OCI-M1 (cell line): Measurements from ENCODE around the gene SLC4A1.

ENCODE experiments used
- DNase-seq: peaks from one replicate; lab custom pipeline; 2025; lab: John Stamatoyannopoulos, UW

Gene SLC4A1

DNA sequence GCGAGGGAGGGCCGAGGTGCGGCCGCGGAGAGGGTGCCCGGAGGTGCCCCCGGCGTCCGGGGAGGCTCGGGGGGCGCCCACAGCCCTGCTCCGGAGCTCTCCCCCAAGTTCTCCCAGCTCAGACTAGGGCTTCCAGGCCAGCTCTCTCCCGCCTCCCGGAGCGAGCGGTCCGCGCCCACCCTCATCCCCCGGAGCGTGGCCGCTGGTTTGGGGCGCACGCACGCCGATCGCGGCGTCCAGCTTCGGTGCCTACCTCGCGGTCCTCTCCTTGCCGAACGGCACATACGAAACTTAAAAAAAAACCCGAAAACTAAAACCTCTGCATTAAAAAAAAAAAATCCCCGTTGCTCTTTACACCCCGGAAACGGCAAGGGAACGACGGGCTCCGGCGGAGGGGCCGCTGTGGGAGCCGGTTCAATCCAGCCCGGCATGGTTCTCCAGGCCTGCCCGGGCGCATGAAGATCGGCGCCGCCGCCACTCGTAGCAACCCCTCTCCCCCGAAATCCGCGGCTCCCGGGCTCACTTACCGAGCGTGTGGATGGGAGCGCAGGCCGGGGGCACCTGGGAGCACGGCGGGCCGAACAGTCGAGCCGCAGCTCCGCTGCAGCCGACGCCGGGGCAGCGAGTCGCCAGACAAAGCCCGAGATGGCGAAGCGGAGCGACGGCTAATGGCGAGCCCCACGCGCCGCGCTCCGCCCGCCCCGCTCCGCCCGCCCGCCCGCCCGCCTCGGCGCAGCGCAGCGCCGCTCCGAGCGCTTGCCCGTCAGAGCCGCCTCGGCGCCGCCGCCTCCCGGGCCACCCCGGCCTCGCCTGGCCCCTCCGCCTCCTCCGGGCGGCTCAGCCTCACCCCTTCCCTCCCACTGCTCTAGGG lies 47.5 kb downstream of the SLC4A1 start:
- DNase-seq: peak; percentile 74

GRCh38 chr17:44219616-44220212 lies 48.2 kb downstream of the SLC4A1 start, which contains the start of gene UBTF:
TSS of gene UBTF (minus strand) at chr17:44219675. CDS start at chr17:44218229, 1,446 bp downstream.
- DNase-seq: peak; percentile 77

DNA sequence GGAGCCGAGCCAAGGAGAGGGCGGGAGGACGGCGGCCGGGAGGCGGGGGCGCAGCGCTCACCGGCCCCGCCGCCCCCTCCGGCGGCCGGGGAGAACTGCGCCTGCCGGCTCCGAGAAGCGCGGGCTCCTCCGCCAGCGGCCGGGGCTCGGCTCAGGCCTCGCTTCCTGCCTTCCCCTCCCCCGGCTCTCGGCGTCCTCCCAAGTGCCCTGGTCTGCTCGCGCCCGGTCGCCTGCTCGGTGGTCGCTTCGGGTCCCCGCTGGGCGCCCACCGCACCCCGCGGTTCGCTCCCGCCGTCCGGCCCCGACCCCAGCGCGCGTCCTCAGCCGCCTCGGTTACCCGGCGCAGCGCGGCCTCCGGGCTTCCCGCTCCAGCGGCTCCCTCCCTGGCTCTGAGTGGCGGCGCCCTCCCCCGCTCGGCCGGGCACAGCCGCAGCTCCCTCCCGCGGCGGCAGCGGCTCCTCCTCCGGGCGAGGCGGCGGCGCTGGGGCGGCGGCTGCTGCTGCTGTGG lies 48.8 kb downstream of the SLC4A1 start:
- peak; percentile 82 for DNase-seq

- peak; percentile 93 for DNase-seq
Measured at GRCh38 chr17:44218344-44219107, 49.4 kb downstream of the SLC4A1 start.

DNA sequence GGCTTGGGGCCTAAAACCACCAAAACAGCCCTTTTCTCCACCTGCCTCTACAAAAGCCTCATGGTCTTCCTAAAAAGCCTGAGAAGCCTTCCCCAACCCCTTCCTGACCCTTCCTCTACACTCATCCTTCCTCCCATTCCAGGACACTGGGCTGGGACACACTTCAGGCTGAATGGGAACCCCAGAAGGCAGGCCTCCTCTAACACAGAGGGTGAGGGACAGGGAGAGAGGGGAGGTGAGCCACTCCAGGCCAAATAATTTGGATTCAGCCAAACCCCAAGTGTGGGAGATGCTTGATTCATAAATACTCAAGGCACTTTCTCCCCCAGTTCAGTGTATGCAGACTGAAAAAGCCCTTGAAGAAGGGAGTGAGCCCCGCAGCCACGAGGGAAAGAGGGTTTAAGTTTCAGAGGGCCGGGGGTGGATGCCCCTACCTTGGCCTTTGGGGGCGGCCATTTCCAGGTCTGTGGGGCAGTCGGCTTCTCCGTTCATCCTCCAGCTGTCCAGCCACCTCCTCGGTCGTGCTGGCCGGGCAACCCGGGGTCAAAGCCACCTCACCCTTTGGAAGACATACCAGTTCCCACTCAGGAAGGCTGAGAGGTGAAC lies 50.1 kb downstream of the SLC4A1 start:
- peak; percentile 37 for DNase-seq

GRCh38 chr17:44216694-44217093 lies 51.2 kb downstream of the SLC4A1 start:
- DNase-seq: no peak

DNA sequence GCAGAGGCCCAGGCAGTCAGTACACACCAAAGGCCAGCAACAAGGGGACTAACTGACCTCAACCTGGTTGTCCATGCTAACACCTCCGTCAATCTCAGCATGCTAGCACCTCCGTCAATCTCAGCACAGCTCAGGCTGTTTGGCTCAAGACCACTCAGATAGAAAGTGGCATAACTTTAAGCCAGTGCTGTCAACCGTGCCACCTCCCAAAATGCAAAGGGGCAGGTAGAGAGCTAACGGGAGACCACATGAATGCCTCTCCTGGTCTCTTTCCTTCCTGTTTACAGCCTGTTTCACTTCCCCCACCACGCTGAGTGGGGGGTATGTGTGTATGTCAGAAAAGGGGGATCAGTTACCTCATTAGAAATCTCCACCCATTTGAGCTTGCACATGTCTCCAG lies 51.8 kb downstream of the SLC4A1 start:
- no peak for DNase-seq

DNA sequence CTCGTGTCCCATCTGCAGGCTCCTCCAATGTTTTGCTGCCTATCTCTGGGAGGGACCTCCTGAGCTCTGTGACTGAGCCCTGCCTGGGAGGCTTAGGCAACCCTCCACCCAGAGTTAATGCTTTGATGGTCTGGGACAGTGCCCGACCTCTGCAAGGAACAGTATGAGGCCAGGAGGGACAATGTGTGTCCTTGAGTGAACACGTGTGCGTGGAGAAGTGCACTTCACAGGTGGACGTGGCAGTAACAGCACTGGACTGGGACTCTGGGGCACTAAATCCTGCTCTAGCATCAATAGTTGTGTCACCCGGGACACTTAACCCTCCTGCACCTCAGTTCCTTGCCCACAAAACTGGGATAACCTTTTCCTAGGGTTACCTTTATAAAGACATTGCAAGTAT lies 53.0 kb downstream of the SLC4A1 start:
- DNase-seq: no peak

DNA sequence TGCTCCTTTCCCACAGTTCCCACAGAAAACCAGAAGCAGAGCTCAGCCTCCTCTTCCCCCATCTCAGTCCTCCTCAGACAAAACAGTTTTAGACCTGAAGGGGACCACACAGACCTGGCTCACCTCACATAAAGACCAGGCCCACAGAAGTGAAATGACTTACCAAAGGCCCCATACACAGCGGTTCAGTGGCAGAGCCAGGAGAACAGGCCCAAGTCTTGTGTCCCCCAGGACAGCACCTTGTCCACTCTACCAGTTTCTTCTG lies 53.8 kb downstream of the SLC4A1 start:
- DNase-seq: no peak

- DNase-seq: no peak
Measured at GRCh38 chr17:44213403-44214229, 54.3 kb downstream of the SLC4A1 start.

DNA sequence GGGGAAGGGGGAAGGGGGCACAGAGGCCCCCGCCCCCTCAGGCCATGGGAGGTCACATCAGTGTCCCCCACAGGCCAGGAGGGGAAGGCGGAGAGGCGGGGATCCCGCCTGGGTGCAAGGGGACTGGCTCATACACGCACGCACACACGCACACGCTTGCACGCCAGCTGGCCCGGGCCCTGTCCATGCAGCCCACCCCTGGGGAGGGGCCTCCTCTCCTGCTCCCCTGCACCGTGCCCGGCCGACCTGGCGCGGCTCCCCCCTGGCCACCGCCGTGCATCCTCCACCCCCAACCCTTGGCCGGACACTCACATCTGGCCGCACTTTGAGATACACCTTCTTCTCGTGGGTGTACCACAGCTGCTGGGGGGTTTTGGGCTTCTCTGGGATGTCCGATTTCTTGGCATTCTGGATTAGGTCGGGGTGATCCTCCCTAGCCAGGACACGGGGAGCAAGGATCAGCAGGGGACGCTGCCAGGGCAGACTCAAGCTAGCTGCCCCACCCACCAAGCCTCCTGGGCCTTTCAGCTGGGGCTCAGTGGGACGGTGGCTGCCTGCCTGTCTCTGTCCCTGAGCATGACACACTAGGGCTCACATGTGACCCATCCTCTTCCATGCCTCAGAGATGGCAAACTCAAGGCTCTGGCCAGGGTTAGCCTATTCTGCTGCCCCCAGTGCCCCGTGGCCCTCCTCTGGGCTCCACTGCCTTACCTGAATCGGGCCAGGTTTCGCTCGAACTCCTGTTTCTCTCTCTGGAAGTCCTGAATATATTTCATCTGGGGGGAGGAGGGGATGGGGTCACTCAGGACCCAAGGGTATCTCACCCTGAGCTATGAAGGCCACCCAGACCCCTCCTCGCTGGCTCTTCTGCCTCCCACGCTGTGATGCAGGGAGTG lies 55.2 kb downstream of the SLC4A1 start:
- no peak for DNase-seq

DNA sequence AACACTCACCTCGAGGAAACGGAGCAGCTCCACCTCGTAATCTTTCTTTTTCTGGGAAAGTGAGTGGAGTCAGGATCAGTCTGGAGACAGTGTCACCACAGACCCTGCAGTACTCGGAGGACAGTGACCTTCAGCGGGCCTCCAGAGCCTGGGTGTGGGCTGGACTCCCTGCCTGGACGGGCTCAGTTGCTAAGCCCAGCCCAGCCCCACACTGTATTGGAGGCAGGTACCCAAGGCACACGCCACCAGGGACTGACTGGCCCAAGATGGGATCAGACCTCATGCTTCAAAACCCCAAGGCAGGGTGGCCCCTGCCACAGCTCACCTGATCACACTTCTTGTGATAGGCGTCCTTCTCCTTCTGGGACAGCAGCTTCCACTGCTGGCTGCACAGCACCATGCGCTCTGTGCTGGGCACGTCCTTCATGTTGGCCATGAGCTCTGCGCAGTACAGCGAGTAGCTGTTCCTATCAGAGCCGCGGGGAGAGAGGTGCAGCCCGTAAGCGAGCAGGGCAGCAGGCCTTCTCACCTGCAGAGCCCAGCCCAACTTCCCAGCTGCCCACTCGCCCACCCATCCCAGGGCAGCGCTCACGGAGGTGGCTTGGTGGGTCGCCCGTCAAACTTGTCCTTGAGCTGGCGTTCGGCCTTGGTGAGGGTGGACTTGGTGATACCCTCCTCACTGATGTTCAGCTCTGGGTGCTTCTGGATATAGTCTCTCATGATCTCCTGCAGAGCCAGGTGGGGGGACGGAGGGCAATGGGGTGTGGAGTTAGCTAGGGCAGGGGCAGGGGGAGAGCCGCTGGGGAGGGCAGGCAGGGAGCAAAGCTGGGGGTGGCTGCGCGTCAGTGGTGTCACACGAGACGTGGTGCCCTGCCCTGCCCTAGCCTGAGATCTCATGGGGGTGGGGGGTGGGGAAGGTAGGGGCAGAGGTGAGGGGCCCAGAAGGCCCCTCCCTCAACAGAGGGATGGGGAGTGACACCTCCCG lies 56.4 kb downstream of the SLC4A1 start:
- no peak for DNase-seq

GRCh38 chr17:44210342-44211192 lies 57.4 kb downstream of the SLC4A1 start:
- DNase-seq: peak; percentile 94

DNA sequence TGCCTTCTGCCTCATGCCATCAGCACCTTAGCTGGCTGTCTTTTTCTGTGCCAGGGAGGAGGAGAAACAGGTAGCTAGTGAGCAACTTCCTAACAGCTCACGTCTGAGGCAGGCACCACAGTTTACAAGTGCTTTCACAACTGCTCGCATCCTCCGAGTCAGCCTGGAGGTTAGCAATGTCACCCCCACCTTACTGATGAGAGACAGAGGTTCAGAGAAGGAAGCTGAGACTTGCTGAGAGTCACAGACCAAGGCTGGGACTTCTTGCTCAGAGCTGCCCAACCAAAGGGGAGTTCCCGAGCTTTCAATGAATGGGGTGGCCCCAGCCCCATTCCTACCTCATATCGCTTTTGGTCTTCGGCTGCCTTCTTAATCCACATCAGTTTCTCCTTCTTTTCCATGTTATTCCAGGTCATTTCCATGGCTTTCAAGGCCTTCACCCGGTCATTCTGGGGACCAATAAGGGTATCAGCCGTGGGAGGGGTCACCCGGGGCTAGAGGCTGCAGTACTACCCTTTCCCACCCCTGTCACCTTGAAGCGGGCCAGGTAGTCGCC lies 58.1 kb downstream of the SLC4A1 start:
- DNase-seq: no peak

DNA sequence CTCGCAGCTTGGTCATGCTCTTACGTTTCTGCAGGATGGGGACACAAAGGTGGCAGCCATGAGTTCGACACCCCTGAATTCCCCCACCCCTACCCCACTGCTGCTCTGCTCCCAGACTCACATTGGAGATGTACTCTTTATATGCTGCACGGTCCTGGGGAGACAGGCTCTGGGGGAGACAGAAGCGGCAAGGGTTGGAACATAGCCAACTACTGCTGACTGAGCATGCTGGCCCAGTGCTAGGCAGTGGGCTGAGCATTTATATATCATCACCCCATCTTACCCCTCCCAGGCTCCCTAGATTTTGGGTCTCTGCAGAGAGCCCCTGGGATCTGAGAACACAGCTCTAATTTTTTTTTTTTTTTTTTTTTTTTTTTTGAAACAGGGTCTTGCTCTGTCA lies 60.2 kb downstream of the SLC4A1 start:
- no peak for DNase-seq

- DNase-seq: no peak
Measured at GRCh38 chr17:44207319-44207718, 60.6 kb downstream of the SLC4A1 start.

- DNase-seq: no peak
Measured at GRCh38 chr17:44206825-44207155, 61.1 kb downstream of the SLC4A1 start.
